OCI-LY7 (cell line): ENCODE measurements around the gene SPATA45. TPM values are rescaled to one million over a fixed set of nuclear protein-coding genes. Genes with fewer than 3 reads are reported as not detected.

Experiments used
- BruUV-seq: library from RNA; stranded (reverse); fragments of 400-500 nt; replicated peaks from 2 replicates; lab custom pipeline; 2021; lab: Mats Ljungman, UMichigan
- CTCF ChIA-PET: fragments of 300-600 bp; sonication (Branson Sonifier 250); formaldehyde crosslinking; loops from one replicate; lab custom pipeline; 2022; ENCODE audit warnings: antibody characterized with exemption; ENCODE audit not compliant: unreplicated experiment; lab: Charles Lee
- POLR2A ChIA-PET: fragments of 300-600 bp; sonication (Branson Sonifier 250); formaldehyde crosslinking; loops from one replicate; lab custom pipeline; 2022; ENCODE audit warnings: antibody characterized with exemption; lab: Charles Lee
- DNase-seq: peaks from one replicate; pipeline ENCODE4 v3.0.0-alpha.2; 2015; ENCODE audit warnings: low spot score
- H2AFZ ChIP-seq: fragments of 200-600 bp; sonication (generic), shearing (Covaris generic); 2 replicates; pipeline ENCODE4 v1.6.1; 2014; ENCODE audit warnings: mild to moderate bottlenecking, antibody characterized with exemption, low read length, moderate library complexity
- H3K27ac ChIP-seq: fragments of 200-600 bp; sonication (generic); 2 replicates; pipeline ENCODE4 v1.5.1; 2014; ENCODE audit warnings: mixed run types, low read depth, mild to moderate bottlenecking, moderate library complexity, low read length, inconsistent platforms; ENCODE audit not compliant: poor library complexity, severe bottlenecking
- H3K36me3 ChIP-seq: fragments of 200-600 bp; sonication (generic); 2 replicates; pipeline ENCODE4 v1.6.1; 2014; ENCODE audit warnings: mild to moderate bottlenecking, antibody characterized with exemption, low read length, moderate library complexity, mixed read lengths; ENCODE audit not compliant: insufficient read depth
- H3K4me1 ChIP-seq: fragments of 200-600 bp; sonication (generic); 2 replicates; pipeline ENCODE4 v1.5.1; 2014; ENCODE audit warnings: mild to moderate bottlenecking, low read length; ENCODE audit not compliant: insufficient read depth, poor library complexity, severe bottlenecking
- H3K4me2 ChIP-seq: fragments of 200-600 bp; sonication (generic); 2 replicates; pipeline ENCODE4 v1.6.1; 2014; ENCODE audit warnings: mild to moderate bottlenecking, low read length
- H3K4me3 ChIP-seq: fragments of 200-600 bp; sonication (generic); 2 replicates; pipeline ENCODE4 v1.5.1; 2014; ENCODE audit warnings: mild to moderate bottlenecking, low read depth, low read length; ENCODE audit not compliant: poor library complexity, severe bottlenecking
- H3K79me2 ChIP-seq: fragments of 200-600 bp; sonication (generic); 2 replicates; pipeline ENCODE4 v1.6.1; 2016; ENCODE audit warnings: low read depth, mild to moderate bottlenecking, low read length, moderate library complexity, mixed read lengths; ENCODE audit not compliant: insufficient read depth
- H3K9me2 ChIP-seq: fragments of 200-600 bp; sonication (generic); 2 replicates; pipeline ENCODE4 v1.6.1; 2016; ENCODE audit warnings: mild to moderate bottlenecking, low read length, mixed read lengths; ENCODE audit not compliant: insufficient read depth
- H3K9me3 ChIP-seq: fragments of 200-600 bp; sonication (generic); 2 replicates; pipeline ENCODE4 v1.6.1; 2014; ENCODE audit warnings: mild to moderate bottlenecking, mixed run types, low read length, mixed read lengths
- H4K20me1 ChIP-seq: fragments of 200-600 bp; sonication (generic); 2 replicates; pipeline ENCODE4 v1.6.1; 2014; ENCODE audit warnings: mild to moderate bottlenecking, antibody characterized with exemption, low read length, moderate library complexity, mixed read lengths; ENCODE audit not compliant: insufficient read depth
- EZH2phosphoT487 ChIP-seq: fragments of 200-600 bp; sonication (generic); IDR thresholded peaks from 2 replicates; pipeline ENCODE4 v1.6.1; 2018; ENCODE audit warnings: low read depth, borderline replicate concordance, mild to moderate bottlenecking, mixed run types, antibody characterized with exemption, low read length, moderate library complexity, mixed read lengths
- intact Hi-C: fragments of 100-400 bp; cut with micrococcal nuclease; formaldehyde crosslinking; loops from one replicate; pipeline ENCODE4 v1.10.0; 2022; ENCODE audit not compliant: unreplicated experiment
- small RNA-seq: library from RNA; depleted of rRNA; stranded (forward); fragments of <200 nt; gene quantifications from one replicate; pipeline ENCODE3, GENCODE V24; 2014
- total RNA-seq, 2 experiments: library from RNA; depleted of rRNA in 1 of 2; stranded (reverse); fragments of >200 nt in 1 of 2; shearing (Covaris generic) in 1 of 2; gene quantifications; 2 replicates each; pipeline ENCODE4 v1.2.3, GENCODE V29; 2014 to 2022
- TF ChIP-seq, protein P1 (sequence below): fragments of 200-600 bp; sonication (generic); conservative IDR thresholded peaks from 2 replicates; pipeline ENCODE4 v1.5.1; 2014; ENCODE audit warnings: mild to moderate bottlenecking, antibody characterized with exemption, low read length, moderate library complexity, mixed read lengths

Gene SPATA45
- total RNA-seq, 2 experiments from 2014 or later, result 0.74 to 0.82 TPM

DNA sequence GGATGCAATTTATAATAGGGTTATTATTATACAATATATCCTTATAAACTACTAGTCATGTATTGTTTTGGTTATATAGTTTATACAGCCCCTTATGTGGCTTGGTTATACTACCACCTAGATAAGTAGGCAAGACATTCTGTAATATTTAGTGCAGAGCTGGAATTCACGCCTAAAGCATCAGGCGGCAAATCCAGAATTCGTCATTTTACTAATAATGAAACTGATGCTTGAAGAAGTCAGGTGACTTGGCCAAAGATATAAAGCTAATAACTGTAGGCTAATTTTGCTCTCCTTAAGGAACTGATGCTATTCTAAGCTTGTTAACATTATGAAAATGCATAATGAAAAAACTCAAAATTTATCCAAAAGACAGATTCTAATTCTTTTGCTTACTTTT is 66.7 kb downstream of the SPATA45 start:
- ChIA-PET CTCF (no interaction called here), POLR2A (interaction anchor here (0.6 to 2.2 kb wide), 3 partner anchors 10 to 57 kb away, joined by 3 to 9 read pairs (median 5); partner anchors contain the start of genes NSL1 and TATDN3)
- Histone ChIP-seq H3K4me2 (no peak overlapping the region), H3K36me3 (peaks cover 71% of the 10 kb centered on the region), H3K9me3 (no peaks in the 10 kb centered on the region), H3K79me2 (peaks cover 2% of the 10 kb centered on the region; the same call in 1 of the 2 replicates), H3K27ac (no peak overlapping the region), H3K4me1 (no peaks in the 10 kb centered on the region), H2AFZ (no peak overlapping the region), H3K9me2 (no peaks in the 10 kb centered on the region), H4K20me1 (peaks cover 4% of the 10 kb centered on the region; the same call in 1 of the 2 replicates), H3K4me3 (no peak overlapping the region)
- BruUV-seq, result no TSS peak
- intact Hi-C loops, result loop anchor here (5.0 kb wide), 1 partner anchor 323 kb away; no protein-coding TSS in a partner anchor
- TF ChIP-seq, protein P1, sequence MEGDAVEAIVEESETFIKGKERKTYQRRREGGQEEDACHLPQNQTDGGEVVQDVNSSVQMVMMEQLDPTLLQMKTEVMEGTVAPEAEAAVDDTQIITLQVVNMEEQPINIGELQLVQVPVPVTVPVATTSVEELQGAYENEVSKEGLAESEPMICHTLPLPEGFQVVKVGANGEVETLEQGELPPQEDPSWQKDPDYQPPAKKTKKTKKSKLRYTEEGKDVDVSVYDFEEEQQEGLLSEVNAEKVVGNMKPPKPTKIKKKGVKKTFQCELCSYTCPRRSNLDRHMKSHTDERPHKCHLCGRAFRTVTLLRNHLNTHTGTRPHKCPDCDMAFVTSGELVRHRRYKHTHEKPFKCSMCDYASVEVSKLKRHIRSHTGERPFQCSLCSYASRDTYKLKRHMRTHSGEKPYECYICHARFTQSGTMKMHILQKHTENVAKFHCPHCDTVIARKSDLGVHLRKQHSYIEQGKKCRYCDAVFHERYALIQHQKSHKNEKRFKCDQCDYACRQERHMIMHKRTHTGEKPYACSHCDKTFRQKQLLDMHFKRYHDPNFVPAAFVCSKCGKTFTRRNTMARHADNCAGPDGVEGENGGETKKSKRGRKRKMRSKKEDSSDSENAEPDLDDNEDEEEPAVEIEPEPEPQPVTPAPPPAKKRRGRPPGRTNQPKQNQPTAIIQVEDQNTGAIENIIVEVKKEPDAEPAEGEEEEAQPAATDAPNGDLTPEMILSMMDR, result no peak
- no peak for TF ChIP-seq EZH2phosphoT487
- DNase-seq, result no peak

Small RNA genes lying within 50 kb of the gene (small RNA-seq; reads per million reads assigned to genes)
- not detected for gene AC104333.1
- gene AC104333.2, result not detected

Other genes starting within 250 kb of the SPATA45 start
- 2.7 and 4.7 TPM in 2 replicates for gene ATF3, start 238.9 kb downstream of the SPATA45 start, total RNA-seq (2014; rRNA removed; shearing (Covaris generic))
- gene ATF3, start 238.9 kb downstream of the SPATA45 start, total RNA-seq (2022), result 2.9 and 3.7 TPM in 2 replicates
- 2.1 and 2.3 TPM in 2 replicates for gene BATF3, start 147.8 kb downstream of the SPATA45 start, total RNA-seq (2014; rRNA removed; shearing (Covaris generic))
- gene BATF3, start 147.8 kb downstream of the SPATA45 start, total RNA-seq (2022), result 3.1 and 4.2 TPM in 2 replicates
- 70.9 and 74.9 TPM in 2 replicates for gene NSL1, start 55.9 kb downstream of the SPATA45 start, total RNA-seq (2014; rRNA removed; shearing (Covaris generic))
- 66.8 and 71.1 TPM in 2 replicates for gene NSL1, start 55.9 kb downstream of the SPATA45 start, total RNA-seq (2022)
- 35.4 and 36.1 TPM in 2 replicates for gene TATDN3, start 55.8 kb downstream of the SPATA45 start, total RNA-seq (2014; rRNA removed; shearing (Covaris generic))
- gene TATDN3, start 55.8 kb downstream of the SPATA45 start, total RNA-seq (2022), result 52.5 and 54.2 TPM in 2 replicates
- 10.4 and 22.4 TPM in 2 replicates for gene FLVCR1, start 10.6 kb upstream of the SPATA45 start, total RNA-seq (2014; rRNA removed; shearing (Covaris generic))
- 16.5 and 21.2 TPM in 2 replicates for gene FLVCR1, start 10.6 kb upstream of the SPATA45 start, total RNA-seq (2022)
- 3.4 and 7.3 TPM in 2 replicates for gene VASH2, start 102.9 kb upstream of the SPATA45 start, total RNA-seq (2014; rRNA removed; shearing (Covaris generic))
- gene VASH2, start 102.9 kb upstream of the SPATA45 start, total RNA-seq (2022), result 7.4 and 7.5 TPM in 2 replicates
- 24.1 and 40.1 TPM in 2 replicates for gene ANGEL2, start 168.2 kb upstream of the SPATA45 start, total RNA-seq (2014; rRNA removed; shearing (Covaris generic))
- gene ANGEL2, start 168.2 kb upstream of the SPATA45 start, total RNA-seq (2022), result 42.7 and 50.8 TPM in 2 replicates
- 5.9 and 10.7 TPM in 2 replicates for gene RPS6KC1, start 203.6 kb upstream of the SPATA45 start, total RNA-seq (2014; rRNA removed; shearing (Covaris generic))
- 7.4 and 9.4 TPM in 2 replicates for gene RPS6KC1, start 203.6 kb upstream of the SPATA45 start, total RNA-seq (2022)